OCI-LY3 (cell line): ENCODE data around the gene LACC1.

Experiments
- H2AFZ ChIP-seq: fragments of 200-600, 300-600 bp; shearing (Covaris generic); 2 replicates; pipeline ENCODE4 v1.6.0; 2014; ENCODE audit warnings: antibody characterized with exemption, low read depth, low read length
- H3K27ac ChIP-seq: fragments of 200-600, 300-600 bp; sonication (generic); 2 replicates; pipeline ENCODE4 v1.5.1; 2014; ENCODE audit warnings: mild to moderate bottlenecking, low read length, moderate library complexity, mixed read lengths
- H3K27me3 ChIP-seq: fragments of 200-600, 300-600 bp; sonication (generic); 2 replicates; pipeline ENCODE4 v1.6.1; 2014; ENCODE audit warnings: low read depth, low read length, mixed read lengths
- H3K36me3 ChIP-seq: fragments of 200-600, 300-600 bp; sonication (generic); replicated peaks from 2 replicates; pipeline ENCODE3; 2014; ENCODE audit warnings: low read depth, low read length, mixed read lengths
- H3K4me1 ChIP-seq: fragments of 300-600, 200-600 bp; sonication (generic); 2 replicates; pipeline ENCODE4 v1.6.1; 2014; ENCODE audit warnings: low read length, mixed read lengths
- H3K4me2 ChIP-seq: fragments of 200-600, 300-600 bp; sonication (generic); 2 replicates; pipeline ENCODE4 v1.6.1; 2014; ENCODE audit warnings: low read length, mixed read lengths
- H3K4me3 ChIP-seq: fragments of 300-600, 200-600 bp; sonication (generic); 2 replicates; pipeline ENCODE4 v1.5.1; 2014; ENCODE audit warnings: antibody characterized with exemption, mild to moderate bottlenecking, low read length, moderate library complexity
- H3K79me2 ChIP-seq: fragments of 300-600, 200-600 bp; shearing (Covaris generic); 2 replicates; pipeline ENCODE4 v1.6.1; 2014; ENCODE audit warnings: mild to moderate bottlenecking, low read length, mixed read lengths
- H3K9ac ChIP-seq: fragments of 300-600, 200-600 bp; shearing (Covaris generic); 2 replicates; pipeline ENCODE4 v1.6.0; 2014; ENCODE audit warnings: mild to moderate bottlenecking, low read length, moderate library complexity
- H3K9me3 ChIP-seq: fragments of 200-600, 300-600 bp; shearing (Covaris generic); 2 replicates; pipeline ENCODE4 v1.6.1; 2014; ENCODE audit warnings: low read length, mixed read lengths; ENCODE audit not compliant: insufficient read depth
- H4K20me1 ChIP-seq: fragments of 200-600, 300-600 bp; sonication (generic); 2 replicates; pipeline ENCODE4 v1.6.1; 2016; ENCODE audit warnings: low read length, mixed read lengths; ENCODE audit not compliant: insufficient read depth
- CTCF ChIP-seq: fragments of 200-600, 300-600 bp; sonication (generic); IDR thresholded peaks from 2 replicates; pipeline ENCODE4 v1.5.1; 2014; ENCODE audit warnings: antibody characterized with exemption, low read length, low read depth
- EZH2phosphoT487 ChIP-seq: fragments of 200-600 bp; shearing (Covaris generic); IDR thresholded peaks from 2 replicates; pipeline ENCODE4 v1.6.1; 2018; ENCODE audit warnings: antibody characterized with exemption, mixed run types, low read depth

Gene LACC1

GRCh38 chr13:43918636-43919035 is 38.9 kb downstream of the LACC1 start:
- Histone ChIP-seq H3K27me3 (peaks cover 93% of the 10 kb centered on the region), H3K36me3 (no peaks in the 10 kb centered on the region), H3K27ac (no peak overlapping the region), H3K4me3 (no peak overlapping the region), H3K9me3 (no peaks in the 10 kb centered on the region), H3K4me1 (no peaks in the 10 kb centered on the region), H3K9ac (no peak overlapping the region), H4K20me1 (peaks cover 24% of the 10 kb centered on the region), H2AFZ (no peak overlapping the region), H3K79me2 (no peaks in the 10 kb centered on the region), H3K4me2 (no peak overlapping the region)
- TF ChIP-seq CTCF = no peak
- no peak for TF ChIP-seq EZH2phosphoT487

DNA sequence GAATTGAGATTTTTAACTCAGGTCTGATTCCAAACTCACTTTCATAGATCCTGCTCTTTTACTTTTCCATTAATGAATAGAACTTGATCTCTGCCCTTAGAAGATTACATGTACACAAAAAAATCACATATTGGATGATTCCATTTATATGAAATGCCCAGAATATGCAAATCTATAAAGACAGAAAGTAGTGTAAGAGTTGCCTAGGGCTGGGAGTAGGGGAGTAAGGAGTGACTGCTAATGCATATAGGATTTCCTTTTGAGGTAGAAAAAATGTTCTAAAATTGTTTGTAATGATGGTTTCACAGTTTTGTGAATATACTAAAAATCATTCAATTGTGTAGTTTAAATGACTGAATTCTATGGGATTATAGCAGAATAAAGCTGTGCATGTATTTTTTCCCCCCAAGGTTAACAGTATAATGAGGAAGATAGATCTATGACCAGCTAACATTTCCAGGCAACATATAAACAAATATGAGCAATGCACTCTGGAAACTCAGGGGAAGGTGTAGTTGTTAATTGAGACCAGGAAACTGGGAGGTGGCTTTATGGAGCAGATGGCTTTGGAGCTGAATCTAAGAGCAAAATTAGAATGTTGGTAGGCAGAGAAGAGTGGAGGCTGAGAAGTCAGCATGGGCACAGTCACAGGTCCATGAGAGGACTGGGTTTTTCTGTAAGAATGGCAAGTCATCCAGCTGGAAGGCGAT is 41.4 kb downstream of the LACC1 start:
- H3K9ac ChIP-seq = no peak overlapping the region
- H3K9me3 ChIP-seq = no peaks in the 10 kb centered on the region
- no peak overlapping the region for H3K4me2 ChIP-seq
- peaks cover 94% of the 10 kb centered on the region for H3K27me3 ChIP-seq
- no peak overlapping the region for H3K4me3 ChIP-seq
- H2AFZ ChIP-seq = no peak overlapping the region
- TF ChIP-seq CTCF (no peak), EZH2phosphoT487 (no peak)
- no peak overlapping the region for H3K27ac ChIP-seq
- H3K79me2 ChIP-seq = no peaks in the 10 kb centered on the region
- peaks cover 31% of the 10 kb centered on the region for H4K20me1 ChIP-seq
- peaks cover 4% of the 10 kb centered on the region; the same call in 1 of the 2 replicates for H3K4me1 ChIP-seq
- no peaks in the 10 kb centered on the region for H3K36me3 ChIP-seq

GRCh38 chr13:43924549-43925245 is 45.0 kb downstream of the LACC1 start:
- peak; percentile 86 for TF ChIP-seq EZH2phosphoT487
- TF ChIP-seq CTCF = no peak
- H3K36me3 ChIP-seq = no peaks in the 10 kb centered on the region
- no peak overlapping the region for H3K9ac ChIP-seq
- H3K9me3 ChIP-seq = no peaks in the 10 kb centered on the region
- H3K27ac ChIP-seq = no peak overlapping the region
- no peak overlapping the region for H2AFZ ChIP-seq
- peaks cover 25% of the 10 kb centered on the region for H4K20me1 ChIP-seq
- H3K79me2 ChIP-seq = no peaks in the 10 kb centered on the region
- peaks cover 4% of the 10 kb centered on the region; the same call in 1 of the 2 replicates for H3K4me1 ChIP-seq
- no peak overlapping the region for H3K4me2 ChIP-seq
- no peak overlapping the region for H3K4me3 ChIP-seq
- peaks cover 89% of the 10 kb centered on the region for H3K27me3 ChIP-seq

DNA sequence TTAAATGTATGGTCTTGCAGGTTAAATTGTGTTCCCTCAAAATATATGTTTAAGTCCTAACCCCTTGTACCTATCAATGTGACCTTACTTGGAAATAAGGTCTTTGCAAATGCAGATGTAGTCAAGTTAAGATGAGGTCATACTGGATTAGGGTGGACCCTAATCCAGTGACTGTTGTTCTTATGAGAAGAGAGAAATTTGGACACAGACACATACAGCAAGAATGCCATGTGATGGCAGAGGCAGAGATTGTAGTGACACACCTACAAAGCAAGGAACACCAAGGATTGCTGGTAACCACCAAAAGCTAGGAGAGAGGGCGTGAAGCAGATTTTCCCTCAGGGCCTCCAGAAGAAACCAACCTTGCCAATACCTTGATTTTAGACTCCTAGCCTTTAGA is 50.2 kb downstream of the LACC1 start:
- peaks cover 88% of the 10 kb centered on the region for H3K27me3 ChIP-seq

More for the DNA sequence above, 50.2 kb downstream of the LACC1 start:
- peaks cover 42% of the 10 kb centered on the region for H4K20me1 ChIP-seq
- H3K9ac ChIP-seq = no peak overlapping the region
- peaks cover 27% of the 10 kb centered on the region for H3K9me3 ChIP-seq
- TF ChIP-seq CTCF (no peak), EZH2phosphoT487 (no peak)
- H3K4me2 ChIP-seq = no peak overlapping the region
- H3K4me3 ChIP-seq = no peak overlapping the region
- H3K4me1 ChIP-seq = peaks cover 12% of the 10 kb centered on the region
- H2AFZ ChIP-seq = no peak overlapping the region
- peaks cover 5% of the 10 kb centered on the region for H3K36me3 ChIP-seq
- no peak overlapping the region for H3K27ac ChIP-seq
- no peaks in the 10 kb centered on the region for H3K79me2 ChIP-seq
